ENCODE measurements around the gene PDCD1. TPM values are rescaled to one million over a fixed set of nuclear protein-coding genes. Genes with fewer than 3 reads are reported as not detected.
A peak's percentile ranks its signal among the peaks of the same experiment; 100 is the strongest.

Gene PDCD1
- total RNA-seq, 2 experiments from 2014 or later, result 6.9 to 8.3 TPM

DNA sequence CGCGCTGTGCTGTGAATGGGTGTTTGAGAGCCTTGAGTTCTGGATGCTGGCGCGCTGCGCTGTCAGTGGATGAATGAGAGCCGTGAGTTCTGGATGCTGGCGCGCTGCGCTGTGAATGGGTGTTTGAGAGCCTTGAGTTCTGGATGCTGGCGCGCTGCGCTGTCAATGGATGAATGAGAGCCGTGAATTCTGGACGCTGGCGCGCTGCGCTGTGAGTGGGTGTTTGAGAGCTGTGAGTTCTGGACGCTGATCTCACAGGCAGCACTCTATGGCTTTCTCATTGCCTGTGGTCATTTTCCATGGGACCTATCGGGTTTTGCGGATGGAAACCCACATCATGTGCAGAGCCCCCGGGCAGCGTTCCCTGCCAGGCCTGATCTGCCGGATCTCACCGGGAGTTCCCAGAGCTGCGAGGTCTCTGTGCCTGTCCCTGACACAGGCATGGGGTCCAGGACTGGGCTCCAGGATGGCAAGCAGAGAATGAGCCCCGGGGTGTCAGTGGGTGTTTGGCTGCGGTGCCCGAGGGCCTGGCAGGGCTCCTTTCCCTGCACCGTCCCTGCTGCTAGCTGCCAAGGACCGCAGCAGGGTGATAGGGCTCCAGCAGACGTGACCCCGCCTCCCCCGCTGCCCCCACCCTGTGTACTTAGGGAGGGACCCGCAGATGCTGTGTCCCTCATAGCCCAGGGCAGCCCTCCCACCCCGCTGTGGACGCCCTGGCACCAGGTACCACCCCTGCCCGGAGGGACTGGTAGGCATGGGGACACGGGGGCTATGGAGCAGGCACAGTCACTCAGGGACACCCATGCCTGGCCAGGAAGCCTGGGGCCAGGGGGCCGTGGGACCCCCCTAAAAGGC, 9.7 kb downstream of the PDCD1 start:
- no peaks in the 10 kb centered on the region for H3K27me3 Mint-ChIP-seq (ENCODE audit: low read depth)
- H3K36me3 Mint-ChIP-seq (ENCODE audit: low read depth), result peaks cover 6% of the 10 kb centered on the region
- no peak overlapping the region for H3K4me3 Mint-ChIP-seq
- intact Hi-C loops (cut with micrococcal nuclease), result no loop called here
- DNase-seq, result peak; percentile 5
- peaks cover 25% of the 10 kb centered on the region for H3K4me1 Mint-ChIP-seq (ENCODE audit: low read depth)
- peaks cover 5% of the 10 kb centered on the region for H3K9me3 Mint-ChIP-seq
- no peak overlapping the region for H3K27ac Mint-ChIP-seq
- CTCF ChIA-PET, result no interaction called here

- Mint-ChIP-seq H3K27ac (peak overlapping the region; percentile 44), H3K9me3 (peaks cover 5% of the 10 kb centered on the region), H3K27me3 (ENCODE audit: low read depth) (peaks cover 6% of the 10 kb centered on the region), H3K36me3 (ENCODE audit: low read depth) (peaks cover 1% of the 10 kb centered on the region), H3K4me3 (peak overlapping the region; percentile 33), H3K4me1 (ENCODE audit: low read depth) (peaks cover 37% of the 10 kb centered on the region)
- intact Hi-C loops (cut with micrococcal nuclease), result no loop called here
- DNase-seq, result no peak
- CTCF ChIA-PET, result interaction anchor here (2.2 kb wide), 1 partner anchor 33 kb away, joined by 10 read pairs; no protein-coding TSS in a partner anchor
Observed at GRCh38 chr2:241846406-241846805, 12.3 kb downstream of the PDCD1 start.

DNA sequence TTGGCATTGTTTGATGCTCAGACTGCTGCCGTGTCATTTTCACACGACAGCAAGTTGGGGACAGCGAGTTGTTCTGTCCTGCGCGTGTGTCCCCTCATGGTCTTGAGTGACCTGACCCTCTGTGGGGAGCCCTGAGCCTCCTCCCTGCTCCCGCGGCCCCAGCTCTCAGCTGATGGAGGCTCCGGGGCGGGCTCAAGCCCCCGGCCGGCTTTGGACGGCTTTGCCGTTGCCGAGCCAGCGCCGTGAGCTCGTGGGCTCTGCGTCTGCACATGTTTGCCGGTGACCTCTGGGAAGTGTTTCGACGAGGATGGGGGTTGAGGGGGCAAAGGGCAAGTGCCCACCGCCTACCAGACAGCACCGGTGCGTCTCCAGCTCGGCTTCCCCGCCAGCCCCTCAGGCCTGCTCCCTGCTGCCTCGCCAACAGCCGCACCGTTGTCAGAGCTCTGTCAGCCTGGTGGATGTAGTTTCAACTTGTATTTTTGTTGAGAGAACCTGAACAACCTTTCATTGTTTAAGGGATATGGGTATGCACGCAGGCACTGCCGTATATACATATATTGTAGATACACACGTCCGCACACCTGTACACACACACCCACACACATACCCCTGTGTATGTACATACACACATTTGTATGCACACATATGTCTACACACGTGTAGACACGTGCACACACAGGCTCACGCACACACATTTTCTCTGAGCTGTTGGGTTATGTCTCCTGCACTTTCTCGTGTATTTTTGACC, 13.7 kb downstream of the PDCD1 start:
- intact Hi-C loops (cut with micrococcal nuclease), result loop anchor here (1.0 to 5.0 kb wide), 6 partner anchors 14 to 743 kb away; partner anchors contain the start of gene MTERF4
- Mint-ChIP-seq H3K4me3 (peak overlapping the region; percentile 56), H3K27me3 (ENCODE audit: low read depth) (peaks cover 6% of the 10 kb centered on the region), H3K9me3 (peaks cover 5% of the 10 kb centered on the region), H3K4me1 (ENCODE audit: low read depth) (peaks cover 37% of the 10 kb centered on the region), H3K27ac (peak overlapping the region; percentile 74), H3K36me3 (ENCODE audit: low read depth) (no peaks in the 10 kb centered on the region)
- CTCF ChIA-PET, result interaction anchor here (0.9 to 2.2 kb wide), 2 partner anchors 15 to 34 kb away, joined by 4 to 10 read pairs; no protein-coding TSS in a partner anchor
- DNase-seq, result no peak

- peak overlapping the region; percentile 56 for H3K4me3 Mint-ChIP-seq
Observed at GRCh38 chr2:241844066-241844728, 14.5 kb downstream of the PDCD1 start.

GRCh38 chr2:241843321-241844065, 15.2 kb downstream of the PDCD1 start:
- Mint-ChIP-seq H3K36me3 (ENCODE audit: low read depth) (no peaks in the 10 kb centered on the region), H3K9me3 (peaks cover 5% of the 10 kb centered on the region), H3K4me1 (ENCODE audit: low read depth) (peaks cover 40% of the 10 kb centered on the region), H3K27me3 (ENCODE audit: low read depth) (peaks cover 6% of the 10 kb centered on the region), H3K27ac (no peak overlapping the region), H3K4me3 (peak overlapping the region; percentile 27)
- DNase-seq, result no peak
- CTCF ChIA-PET, result no interaction called here
- intact Hi-C loops (cut with micrococcal nuclease), result loop anchor here (1.0 to 5.0 kb wide), 6 partner anchors 16 to 741 kb away; partner anchors contain the start of gene MTERF4

More at GRCh38 chr2:241844066-241844728, 14.5 kb downstream of the PDCD1 start:
- peaks cover 6% of the 10 kb centered on the region for H3K27me3 Mint-ChIP-seq (ENCODE audit: low read depth)
- H3K27ac Mint-ChIP-seq, result peak overlapping the region; percentile 74
- intact Hi-C loops (cut with micrococcal nuclease), result loop anchor here (1.0 to 5.0 kb wide), 6 partner anchors 15 to 742 kb away; partner anchors contain the start of gene MTERF4
- peaks cover 5% of the 10 kb centered on the region for H3K9me3 Mint-ChIP-seq
- CTCF ChIA-PET, result interaction anchor here (0.9 kb wide), 1 partner anchor 15 kb away, joined by 4 read pairs; no protein-coding TSS in a partner anchor
- H3K36me3 Mint-ChIP-seq (ENCODE audit: low read depth), result no peaks in the 10 kb centered on the region
- peaks cover 37% of the 10 kb centered on the region for H3K4me1 Mint-ChIP-seq (ENCODE audit: low read depth)
- peak; percentile 90 for DNase-seq

GRCh38 chr2:241842620-241843211, 16.0 kb downstream of the PDCD1 start:
- H3K9me3 Mint-ChIP-seq, result peaks cover 5% of the 10 kb centered on the region
- intact Hi-C loops (cut with micrococcal nuclease), result loop anchor here (5.0 kb wide), 4 partner anchors 35 to 740 kb away; partner anchors contain the start of gene MTERF4
- CTCF ChIA-PET, result no interaction called here
- H3K36me3 Mint-ChIP-seq (ENCODE audit: low read depth), result no peaks in the 10 kb centered on the region
- H3K4me3 Mint-ChIP-seq, result peak overlapping the region; percentile 27
- DNase-seq, result peak; percentile 44
- peaks cover 42% of the 10 kb centered on the region for H3K4me1 Mint-ChIP-seq (ENCODE audit: low read depth)
- no peak overlapping the region for H3K27ac Mint-ChIP-seq
- H3K27me3 Mint-ChIP-seq (ENCODE audit: low read depth), result peaks cover 7% of the 10 kb centered on the region

DNA sequence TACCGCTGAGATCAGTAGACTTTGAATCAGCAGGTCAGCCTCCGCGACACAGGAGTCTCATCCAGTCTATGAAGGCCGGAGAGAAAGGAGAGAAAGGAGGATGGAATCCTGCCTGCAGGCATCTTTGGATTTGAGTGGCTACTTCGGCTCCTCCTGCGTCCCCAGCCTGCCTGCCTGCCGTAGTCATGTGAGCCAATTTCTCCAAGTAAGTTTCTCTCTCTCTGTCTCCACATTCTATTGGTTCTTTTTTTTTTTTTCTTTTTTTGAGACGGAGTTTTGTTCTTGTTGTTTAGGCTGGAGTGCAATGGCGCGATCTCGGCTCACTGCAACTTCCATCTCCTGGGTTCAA, 16.7 kb downstream of the PDCD1 start:
- H3K4me3 Mint-ChIP-seq, result no peak overlapping the region
- H3K27ac Mint-ChIP-seq, result no peak overlapping the region
- peaks cover 48% of the 10 kb centered on the region for H3K4me1 Mint-ChIP-seq (ENCODE audit: low read depth)
- H3K36me3 Mint-ChIP-seq (ENCODE audit: low read depth), result no peaks in the 10 kb centered on the region
- peaks cover 8% of the 10 kb centered on the region for H3K27me3 Mint-ChIP-seq (ENCODE audit: low read depth)
- peaks cover 5% of the 10 kb centered on the region for H3K9me3 Mint-ChIP-seq
- CTCF ChIA-PET, result no interaction called here
- intact Hi-C loops (cut with micrococcal nuclease), result loop anchor here (5.0 kb wide), 4 partner anchors 35 to 740 kb away; partner anchors contain the start of gene MTERF4
- no peak for DNase-seq

DNA sequence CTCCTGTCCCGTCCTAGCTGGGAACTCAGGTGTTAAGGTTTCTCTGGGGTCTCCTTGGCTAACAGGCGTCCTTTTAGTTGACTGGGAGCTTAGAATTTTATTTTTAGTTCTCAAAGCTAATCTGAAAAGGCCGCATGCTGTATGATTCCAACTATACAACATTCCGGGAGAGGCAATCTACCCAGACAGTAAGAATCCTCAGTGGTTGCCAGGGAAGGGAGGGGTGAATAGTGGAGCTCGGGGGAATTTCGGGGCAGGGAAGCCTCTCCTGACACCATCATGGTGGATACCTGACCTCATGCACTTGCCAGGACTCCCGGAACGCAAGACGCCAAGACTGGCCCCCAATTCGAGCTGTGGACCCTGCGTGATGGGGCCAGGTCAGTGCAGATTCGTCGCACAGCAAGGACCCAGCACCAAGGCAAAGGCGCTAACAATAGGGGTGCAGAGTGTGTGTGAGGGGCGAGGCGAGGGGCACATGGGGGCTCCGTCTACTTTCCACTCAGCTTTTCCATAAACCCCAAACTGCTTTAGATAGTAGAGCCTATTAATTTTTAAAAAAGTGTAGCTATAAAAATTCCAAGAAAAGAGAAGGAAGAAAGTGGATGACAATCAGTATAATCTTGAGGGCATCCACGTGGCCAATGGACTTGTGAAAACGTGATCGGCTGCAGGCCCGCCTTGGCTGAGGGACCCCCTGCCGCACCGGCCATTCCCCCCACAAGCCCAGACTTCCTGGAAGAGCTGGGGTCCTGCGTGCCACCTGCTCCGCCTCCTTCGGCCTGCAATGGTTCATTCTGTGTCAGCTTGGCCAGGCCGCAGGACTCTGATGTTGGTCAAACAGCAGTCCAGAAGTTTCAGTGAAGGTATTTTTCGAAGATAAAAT, 17.3 kb downstream of the PDCD1 start:
- Mint-ChIP-seq H3K27ac (no peak overlapping the region), H3K36me3 (ENCODE audit: low read depth) (no peaks in the 10 kb centered on the region), H3K4me1 (ENCODE audit: low read depth) (peaks cover 45% of the 10 kb centered on the region), H3K27me3 (ENCODE audit: low read depth) (peaks cover 10% of the 10 kb centered on the region), H3K4me3 (no peak overlapping the region), H3K9me3 (peaks cover 5% of the 10 kb centered on the region)
- intact Hi-C loops (cut with micrococcal nuclease), result loop anchor here (5.0 kb wide), 4 partner anchors 36 to 739 kb away; partner anchors contain the start of gene MTERF4
- no peak for DNase-seq
- CTCF ChIA-PET, result interaction anchor here (0.6 to 1.3 kb wide), 3 partner anchors 27 to 38 kb away, joined by 3 to 7 read pairs (median 3); no protein-coding TSS in a partner anchor

DNA sequence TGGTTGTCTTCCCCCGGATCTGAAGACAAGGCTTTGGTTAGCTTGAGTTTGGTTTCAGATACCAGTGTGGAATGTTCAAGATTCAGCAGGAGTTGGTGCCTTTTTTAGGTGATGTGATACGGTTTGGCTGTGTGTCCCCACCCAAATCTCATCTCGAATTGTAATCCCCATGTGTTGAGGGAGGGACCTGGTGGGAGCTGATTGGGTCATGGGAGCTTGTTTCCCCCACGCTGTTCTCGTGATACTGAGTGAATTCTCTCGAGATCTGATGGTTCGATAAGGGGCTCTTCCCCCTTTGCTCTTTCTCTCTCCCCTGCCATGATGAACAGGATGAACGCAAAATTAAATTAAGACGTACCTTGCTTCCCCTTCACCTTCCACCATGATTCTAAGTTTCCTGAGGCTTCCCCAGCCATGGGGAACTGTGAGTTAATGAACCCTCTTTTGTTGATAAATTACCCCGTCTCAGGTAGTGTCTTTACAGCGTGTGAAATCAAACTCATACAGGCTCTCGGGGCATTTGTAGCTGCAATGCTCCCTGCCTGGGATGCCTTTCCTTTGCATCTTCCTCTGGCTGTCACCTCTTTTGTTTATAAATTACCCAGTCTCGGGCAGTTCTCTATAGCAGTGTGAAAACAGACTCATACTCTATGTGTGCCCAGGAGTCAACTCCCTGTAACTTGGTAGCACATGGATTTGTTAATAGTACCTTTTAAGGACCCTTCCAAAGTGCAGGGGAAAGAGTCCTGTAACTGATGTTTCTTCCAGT, 21.3 kb downstream of the PDCD1 start:
- H3K4me1 Mint-ChIP-seq (ENCODE audit: low read depth), result peaks cover 12% of the 10 kb centered on the region
- H3K9me3 Mint-ChIP-seq, result no peaks in the 10 kb centered on the region
- no peak overlapping the region for H3K4me3 Mint-ChIP-seq
- intact Hi-C loops (cut with micrococcal nuclease), result no loop called here
- CTCF ChIA-PET, result interaction anchor here (0.6 to 1.1 kb wide), 3 partner anchors 16 to 222 kb away, joined by 3 to 4 read pairs (median 3); no protein-coding TSS in a partner anchor
- no peak overlapping the region for H3K27ac Mint-ChIP-seq
- peaks cover 13% of the 10 kb centered on the region for H3K27me3 Mint-ChIP-seq (ENCODE audit: low read depth)
- no peak for DNase-seq
- no peaks in the 10 kb centered on the region for H3K36me3 Mint-ChIP-seq (ENCODE audit: low read depth)

DNA sequence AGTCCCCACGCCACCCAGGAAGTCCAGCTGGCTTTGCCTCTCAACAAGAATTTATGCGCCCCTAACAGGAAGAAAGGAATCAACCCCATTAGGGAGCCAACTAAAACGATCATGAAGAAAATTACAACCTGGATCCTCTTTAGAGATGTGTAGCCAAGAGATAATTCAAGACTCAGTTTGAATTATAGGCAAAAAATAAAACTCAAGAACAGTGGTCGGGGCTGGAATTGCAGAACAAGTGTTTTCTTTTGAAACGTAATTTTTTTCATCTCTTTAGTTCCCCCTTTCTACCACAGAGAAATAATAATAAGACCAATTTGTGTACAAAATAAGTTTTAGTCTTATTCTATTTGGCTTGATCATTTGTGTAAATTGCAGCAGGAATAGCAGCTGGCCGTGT, 22.4 kb downstream of the PDCD1 start:
- peaks cover 11% of the 10 kb centered on the region for H3K4me1 Mint-ChIP-seq (ENCODE audit: low read depth)
- no peak for DNase-seq
- CTCF ChIA-PET, result interaction anchor here (0.9 to 1.8 kb wide), 2 partner anchors 17 to 42 kb away, joined by 3 to 7 read pairs; no protein-coding TSS in a partner anchor
- peaks cover 17% of the 10 kb centered on the region for H3K27me3 Mint-ChIP-seq (ENCODE audit: low read depth)
- H3K36me3 Mint-ChIP-seq (ENCODE audit: low read depth), result no peaks in the 10 kb centered on the region
- intact Hi-C loops (cut with micrococcal nuclease), result no loop called here
- H3K4me3 Mint-ChIP-seq, result no peak overlapping the region
- H3K9me3 Mint-ChIP-seq, result no peaks in the 10 kb centered on the region
- no peak overlapping the region for H3K27ac Mint-ChIP-seq
